ENCODE data around the gene ASTN2. TPM values are rescaled to one million over a fixed set of nuclear protein-coding genes. Genes with fewer than 3 reads are reported as not detected.
A peak's percentile ranks its signal among the peaks of the same experiment; 100 is the strongest.

ASTN2 gene
- total RNA-seq, 6 experiments from 2014 or later, result 0.91 to 3.1 (median 2.5) TPM

GRCh38 chr9:116594547-116594946, 820.3 kb downstream of the ASTN2 start:
- H3K27ac ChIP-seq, result no peak overlapping the region
- H3K4me3 ChIP-seq, result no peak overlapping the region
- DNase-seq, result no peak
- no peaks in the 10 kb centered on the region for H3K4me1 ChIP-seq
- 90% methylated on average over 2 of the region's 2 CpGs for WGBS (ENCODE audit: insufficient coverage, low coverage, low lambda C conversion rate, missing lambda C conversion rate)
- no peaks in the 10 kb centered on the region for H3K9me3 ChIP-seq
- TF ChIP-seq, protein P1, sequence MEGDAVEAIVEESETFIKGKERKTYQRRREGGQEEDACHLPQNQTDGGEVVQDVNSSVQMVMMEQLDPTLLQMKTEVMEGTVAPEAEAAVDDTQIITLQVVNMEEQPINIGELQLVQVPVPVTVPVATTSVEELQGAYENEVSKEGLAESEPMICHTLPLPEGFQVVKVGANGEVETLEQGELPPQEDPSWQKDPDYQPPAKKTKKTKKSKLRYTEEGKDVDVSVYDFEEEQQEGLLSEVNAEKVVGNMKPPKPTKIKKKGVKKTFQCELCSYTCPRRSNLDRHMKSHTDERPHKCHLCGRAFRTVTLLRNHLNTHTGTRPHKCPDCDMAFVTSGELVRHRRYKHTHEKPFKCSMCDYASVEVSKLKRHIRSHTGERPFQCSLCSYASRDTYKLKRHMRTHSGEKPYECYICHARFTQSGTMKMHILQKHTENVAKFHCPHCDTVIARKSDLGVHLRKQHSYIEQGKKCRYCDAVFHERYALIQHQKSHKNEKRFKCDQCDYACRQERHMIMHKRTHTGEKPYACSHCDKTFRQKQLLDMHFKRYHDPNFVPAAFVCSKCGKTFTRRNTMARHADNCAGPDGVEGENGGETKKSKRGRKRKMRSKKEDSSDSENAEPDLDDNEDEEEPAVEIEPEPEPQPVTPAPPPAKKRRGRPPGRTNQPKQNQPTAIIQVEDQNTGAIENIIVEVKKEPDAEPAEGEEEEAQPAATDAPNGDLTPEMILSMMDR (IDR thresholded peaks at IDR 0.05), result no peak
- TF ChIP-seq POLR2A (IDR thresholded peaks at IDR 0.05), result no peak
- intact Hi-C loops (cut with DNase I), result no loop called here
- no peaks in the 10 kb centered on the region for H3K27me3 ChIP-seq
- ATAC-seq, result no peak
- no peaks in the 10 kb centered on the region for H3K36me3 ChIP-seq

DNA sequence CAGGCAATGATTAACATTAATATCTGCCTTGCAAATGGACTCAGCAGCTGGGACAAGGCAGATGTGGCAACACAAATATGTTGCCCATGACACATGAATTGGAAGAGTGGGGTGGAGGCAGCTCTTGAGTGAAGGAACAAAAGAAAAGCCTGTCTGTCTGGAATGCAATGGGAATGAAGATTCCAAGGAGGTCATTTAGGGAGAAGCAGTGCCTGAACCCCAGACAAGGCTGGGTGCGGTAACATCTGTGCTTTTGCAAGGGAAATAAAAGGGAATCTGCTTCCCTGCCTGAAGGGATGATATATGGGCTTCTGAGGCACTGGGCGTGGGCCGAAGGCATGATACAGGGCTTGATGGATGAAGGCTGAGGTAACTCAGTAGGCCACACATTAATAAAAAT, 821.9 kb downstream of the ASTN2 start:
- Histone ChIP-seq H3K4me1 (no peaks in the 10 kb centered on the region), H3K27ac (no peak overlapping the region), H3K27me3 (no peaks in the 10 kb centered on the region), H3K9me3 (no peaks in the 10 kb centered on the region), H3K36me3 (no peaks in the 10 kb centered on the region), H3K4me3 (no peak overlapping the region)
- intact Hi-C loops (cut with DNase I), result no loop called here
- no peak for TF ChIP-seq POLR2A (IDR thresholded peaks at IDR 0.05)
- TF ChIP-seq, protein P1 (IDR thresholded peaks at IDR 0.05), result no peak
- 95% methylated on average over 3 of the region's 3 CpGs for WGBS (ENCODE audit: insufficient coverage, low coverage, low lambda C conversion rate, missing lambda C conversion rate)
- ATAC-seq, result no peak
- DNase-seq, result no peak

- H3K4me1 ChIP-seq, result no peaks in the 10 kb centered on the region
- intact Hi-C loops (cut with DNase I), result loop anchor here in 1 of 2 donors (10.0 kb wide), 1 partner anchor 55 kb away; no protein-coding TSS in a partner anchor
- 37% methylated on average over 2 of the region's 7 CpGs for WGBS (ENCODE audit: insufficient coverage, low coverage, low lambda C conversion rate, missing lambda C conversion rate)
- H3K27ac ChIP-seq, result no peak overlapping the region
- DNase-seq (no peak), ATAC-seq (peak; percentile 28 to 84 (median 44))
- TF ChIP-seq, protein P1 (IDR thresholded peaks at IDR 0.05), result peak; percentile 11 to 60 (median 34)
- no peak for TF ChIP-seq POLR2A (IDR thresholded peaks at IDR 0.05)
- no peak overlapping the region for H3K4me3 ChIP-seq
- no peaks in the 10 kb centered on the region for H3K36me3 ChIP-seq
- no peaks in the 10 kb centered on the region for H3K9me3 ChIP-seq
- no peaks in the 10 kb centered on the region for H3K27me3 ChIP-seq
These were observed 825.2 kb downstream of the ASTN2 start for GRCh38 chr9:116589392-116590354.

GRCh38 chr9:116587919-116588318, 826.9 kb downstream of the ASTN2 start:
- H3K27me3 ChIP-seq, result no peaks in the 10 kb centered on the region
- WGBS (ENCODE audit: insufficient coverage, low coverage, low lambda C conversion rate, missing lambda C conversion rate), result 100% methylated on average over 1 of the region's 1 CpG
- no peaks in the 10 kb centered on the region for H3K4me1 ChIP-seq
- DNase-seq (no peak), ATAC-seq (no peak)
- H3K4me3 ChIP-seq, result no peak overlapping the region
- H3K27ac ChIP-seq, result no peak overlapping the region
- no peak for TF ChIP-seq POLR2A (IDR thresholded peaks at IDR 0.05)
- TF ChIP-seq, protein P1 (IDR thresholded peaks at IDR 0.05), result no peak
- no peaks in the 10 kb centered on the region for H3K9me3 ChIP-seq
- intact Hi-C loops (cut with DNase I), result loop anchor here in 1 of 2 donors (10.0 kb wide), 1 partner anchor 57 kb away; no protein-coding TSS in a partner anchor
- H3K36me3 ChIP-seq, result no peaks in the 10 kb centered on the region

Measured in right lobe of liver (tissue), 6 donors.